ENCODE measurements around the gene CCDC107. TPM values are rescaled to one million over a fixed set of nuclear protein-coding genes. Genes with fewer than 3 reads are reported as not detected.

Gene CCDC107
- total and polyA plus RNA-seq, 2 of the 13 experiments (the other 11 are each of a cell fraction or from before 2014, with no cell fraction given), result 7.1 to 15.2 TPM

DNA sequence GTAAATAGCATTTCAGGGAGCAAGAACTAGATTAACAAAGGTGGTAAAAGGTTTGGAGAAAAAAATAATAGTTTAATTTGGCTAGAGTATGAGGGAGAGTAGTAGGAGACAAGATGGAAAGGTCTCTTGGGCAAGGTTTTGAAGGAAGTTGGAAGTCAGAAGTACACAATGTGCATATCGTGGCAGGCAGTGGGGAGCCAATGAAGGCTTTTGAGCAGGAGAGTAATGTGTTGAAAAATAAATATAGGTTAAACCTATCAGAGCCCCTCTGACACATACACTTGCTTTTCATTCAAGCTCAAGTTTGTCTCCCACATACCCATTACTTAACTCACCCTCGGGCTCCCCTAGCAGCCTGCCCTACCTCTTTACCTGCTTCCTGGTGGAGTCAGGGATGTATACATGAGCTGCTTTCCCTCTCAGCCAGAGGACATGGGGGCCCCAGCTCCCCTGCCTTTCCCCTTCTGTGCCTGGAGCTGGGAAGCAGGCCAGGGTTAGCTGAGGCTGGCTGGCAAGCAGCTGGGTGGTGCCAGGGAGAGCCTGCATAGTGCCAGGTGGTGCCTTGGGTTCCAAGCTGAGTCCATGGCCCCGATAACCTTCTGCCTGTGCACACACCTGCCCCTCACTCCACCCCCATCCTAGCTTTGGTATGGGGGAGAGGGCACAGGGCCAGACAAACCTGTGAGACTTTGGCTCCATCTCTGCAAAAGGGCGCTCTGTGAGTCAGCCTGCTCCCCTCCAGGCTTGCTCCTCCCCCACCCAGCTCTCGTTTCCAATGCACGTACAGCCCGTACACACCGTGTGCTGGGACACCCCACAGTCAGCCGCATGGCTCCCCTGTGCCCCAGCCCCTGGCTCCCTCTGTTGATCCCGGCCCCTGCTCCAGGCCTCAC lies 15.3 kb downstream of the CCDC107 start, which contains the start of gene CA9 (continued):
- TF ChIP-seq, protein P1, sequence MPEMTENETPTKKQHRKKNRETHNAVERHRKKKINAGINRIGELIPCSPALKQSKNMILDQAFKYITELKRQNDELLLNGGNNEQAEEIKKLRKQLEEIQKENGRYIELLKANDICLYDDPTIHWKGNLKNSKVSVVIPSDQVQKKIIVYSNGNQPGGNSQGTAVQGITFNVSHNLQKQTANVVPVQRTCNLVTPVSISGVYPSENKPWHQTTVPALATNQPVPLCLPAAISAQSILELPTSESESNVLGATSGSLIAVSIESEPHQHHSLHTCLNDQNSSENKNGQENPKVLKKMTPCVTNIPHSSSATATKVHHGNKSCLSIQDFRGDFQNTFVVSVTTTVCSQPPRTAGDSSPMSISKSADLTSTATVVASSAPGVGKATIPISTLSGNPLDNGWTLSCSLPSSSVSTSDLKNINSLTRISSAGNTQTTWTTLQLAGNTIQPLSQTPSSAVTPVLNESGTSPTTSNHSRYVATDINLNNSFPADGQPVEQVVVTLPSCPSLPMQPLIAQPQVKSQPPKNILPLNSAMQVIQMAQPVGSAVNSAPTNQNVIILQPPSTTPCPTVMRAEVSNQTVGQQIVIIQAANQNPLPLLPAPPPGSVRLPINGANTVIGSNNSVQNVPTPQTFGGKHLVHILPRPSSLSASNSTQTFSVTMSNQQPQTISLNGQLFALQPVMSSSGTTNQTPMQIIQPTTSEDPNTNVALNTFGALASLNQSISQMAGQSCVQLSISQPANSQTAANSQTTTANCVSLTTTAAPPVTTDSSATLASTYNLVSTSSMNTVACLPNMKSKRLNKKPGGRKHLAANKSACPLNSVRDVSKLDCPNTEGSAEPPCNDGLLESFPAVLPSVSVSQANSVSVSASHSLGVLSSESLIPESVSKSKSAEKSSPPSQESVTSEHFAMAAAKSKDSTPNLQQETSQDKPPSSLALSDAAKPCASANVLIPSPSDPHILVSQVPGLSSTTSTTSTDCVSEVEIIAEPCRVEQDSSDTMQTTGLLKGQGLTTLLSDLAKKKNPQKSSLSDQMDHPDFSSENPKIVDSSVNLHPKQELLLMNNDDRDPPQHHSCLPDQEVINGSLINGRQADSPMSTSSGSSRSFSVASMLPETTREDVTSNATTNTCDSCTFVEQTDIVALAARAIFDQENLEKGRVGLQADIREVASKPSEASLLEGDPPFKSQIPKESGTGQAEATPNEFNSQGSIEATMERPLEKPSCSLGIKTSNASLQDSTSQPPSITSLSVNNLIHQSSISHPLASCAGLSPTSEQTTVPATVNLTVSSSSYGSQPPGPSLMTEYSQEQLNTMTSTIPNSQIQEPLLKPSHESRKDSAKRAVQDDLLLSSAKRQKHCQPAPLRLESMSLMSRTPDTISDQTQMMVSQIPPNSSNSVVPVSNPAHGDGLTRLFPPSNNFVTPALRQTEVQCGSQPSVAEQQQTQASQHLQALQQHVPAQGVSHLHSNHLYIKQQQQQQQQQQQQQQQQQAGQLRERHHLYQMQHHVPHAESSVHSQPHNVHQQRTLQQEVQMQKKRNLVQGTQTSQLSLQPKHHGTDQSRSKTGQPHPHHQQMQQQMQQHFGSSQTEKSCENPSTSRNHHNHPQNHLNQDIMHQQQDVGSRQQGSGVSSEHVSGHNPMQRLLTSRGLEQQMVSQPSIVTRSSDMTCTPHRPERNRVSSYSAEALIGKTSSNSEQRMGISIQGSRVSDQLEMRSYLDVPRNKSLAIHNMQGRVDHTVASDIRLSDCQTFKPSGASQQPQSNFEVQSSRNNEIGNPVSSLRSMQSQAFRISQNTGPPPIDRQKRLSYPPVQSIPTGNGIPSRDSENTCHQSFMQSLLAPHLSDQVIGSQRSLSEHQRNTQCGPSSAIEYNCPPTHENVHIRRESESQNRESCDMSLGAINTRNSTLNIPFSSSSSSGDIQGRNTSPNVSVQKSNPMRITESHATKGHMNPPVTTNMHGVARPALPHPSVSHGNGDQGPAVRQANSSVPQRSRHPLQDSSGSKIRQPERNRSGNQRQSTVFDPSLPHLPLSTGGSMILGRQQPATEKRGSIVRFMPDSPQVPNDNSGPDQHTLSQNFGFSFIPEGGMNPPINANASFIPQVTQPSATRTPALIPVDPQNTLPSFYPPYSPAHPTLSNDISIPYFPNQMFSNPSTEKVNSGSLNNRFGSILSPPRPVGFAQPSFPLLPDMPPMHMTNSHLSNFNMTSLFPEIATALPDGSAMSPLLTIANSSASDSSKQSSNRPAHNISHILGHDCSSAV (CRISPR knock-in tag; IDR thresholded peaks at IDR 0.05; ENCODE audit: borderline replicate concordance), result no peak
- TF ChIP-seq JDP2 (CRISPR knock-in tag; IDR thresholded peaks at IDR 0.05; ENCODE audit: borderline replicate concordance) (no peak), ATAD3A (CRISPR knock-in tag; IDR thresholded peaks at IDR 0.05) (no peak), ZC3H13 (CRISPR knock-in tag; IDR thresholded peaks at IDR 0.05) (no peak), GPN1 (CRISPR knock-in tag; IDR thresholded peaks at IDR 0.05; ENCODE audit: borderline replicate concordance) (no peak), ZNF629 (CRISPR knock-in tag; conservative IDR thresholded peaks at IDR 0.05) (no peak), YEATS2 (CRISPR knock-in tag; IDR thresholded peaks at IDR 0.05; ENCODE audit: borderline replicate concordance) (no peak), HHEX (CRISPR knock-in tag; IDR thresholded peaks at IDR 0.05) (no peak), HOXA3 (CRISPR knock-in tag; IDR thresholded peaks at IDR 0.05) (peak; percentile 28; the same call in 1 of the 2 replicates), ZNF160 (CRISPR knock-in tag; IDR thresholded peaks at IDR 0.05) (no peak), ZNF790 (CRISPR knock-in tag; IDR thresholded peaks at IDR 0.05; ENCODE audit: borderline replicate concordance) (no peak)
- TF ChIP-seq, protein P2, sequence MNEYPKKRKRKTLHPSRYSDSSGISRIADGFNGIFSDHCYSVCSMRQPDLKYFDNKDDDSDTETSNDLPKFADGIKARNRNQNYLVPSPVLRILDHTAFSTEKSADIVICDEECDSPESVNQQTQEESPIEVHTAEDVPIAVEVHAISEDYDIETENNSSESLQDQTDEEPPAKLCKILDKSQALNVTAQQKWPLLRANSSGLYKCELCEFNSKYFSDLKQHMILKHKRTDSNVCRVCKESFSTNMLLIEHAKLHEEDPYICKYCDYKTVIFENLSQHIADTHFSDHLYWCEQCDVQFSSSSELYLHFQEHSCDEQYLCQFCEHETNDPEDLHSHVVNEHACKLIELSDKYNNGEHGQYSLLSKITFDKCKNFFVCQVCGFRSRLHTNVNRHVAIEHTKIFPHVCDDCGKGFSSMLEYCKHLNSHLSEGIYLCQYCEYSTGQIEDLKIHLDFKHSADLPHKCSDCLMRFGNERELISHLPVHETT (CRISPR knock-in tag; conservative IDR thresholded peaks at IDR 0.05), result no peak
- TF ChIP-seq, protein P3, sequence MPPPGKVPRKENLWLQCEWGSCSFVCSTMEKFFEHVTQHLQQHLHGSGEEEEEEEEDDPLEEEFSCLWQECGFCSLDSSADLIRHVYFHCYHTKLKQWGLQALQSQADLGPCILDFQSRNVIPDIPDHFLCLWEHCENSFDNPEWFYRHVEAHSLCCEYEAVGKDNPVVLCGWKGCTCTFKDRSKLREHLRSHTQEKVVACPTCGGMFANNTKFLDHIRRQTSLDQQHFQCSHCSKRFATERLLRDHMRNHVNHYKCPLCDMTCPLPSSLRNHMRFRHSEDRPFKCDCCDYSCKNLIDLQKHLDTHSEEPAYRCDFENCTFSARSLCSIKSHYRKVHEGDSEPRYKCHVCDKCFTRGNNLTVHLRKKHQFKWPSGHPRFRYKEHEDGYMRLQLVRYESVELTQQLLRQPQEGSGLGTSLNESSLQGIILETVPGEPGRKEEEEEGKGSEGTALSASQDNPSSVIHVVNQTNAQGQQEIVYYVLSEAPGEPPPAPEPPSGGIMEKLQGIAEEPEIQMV (CRISPR knock-in tag; IDR thresholded peaks at IDR 0.05; ENCODE audit: low read depth), result no peak
- TF ChIP-seq, protein P4, sequence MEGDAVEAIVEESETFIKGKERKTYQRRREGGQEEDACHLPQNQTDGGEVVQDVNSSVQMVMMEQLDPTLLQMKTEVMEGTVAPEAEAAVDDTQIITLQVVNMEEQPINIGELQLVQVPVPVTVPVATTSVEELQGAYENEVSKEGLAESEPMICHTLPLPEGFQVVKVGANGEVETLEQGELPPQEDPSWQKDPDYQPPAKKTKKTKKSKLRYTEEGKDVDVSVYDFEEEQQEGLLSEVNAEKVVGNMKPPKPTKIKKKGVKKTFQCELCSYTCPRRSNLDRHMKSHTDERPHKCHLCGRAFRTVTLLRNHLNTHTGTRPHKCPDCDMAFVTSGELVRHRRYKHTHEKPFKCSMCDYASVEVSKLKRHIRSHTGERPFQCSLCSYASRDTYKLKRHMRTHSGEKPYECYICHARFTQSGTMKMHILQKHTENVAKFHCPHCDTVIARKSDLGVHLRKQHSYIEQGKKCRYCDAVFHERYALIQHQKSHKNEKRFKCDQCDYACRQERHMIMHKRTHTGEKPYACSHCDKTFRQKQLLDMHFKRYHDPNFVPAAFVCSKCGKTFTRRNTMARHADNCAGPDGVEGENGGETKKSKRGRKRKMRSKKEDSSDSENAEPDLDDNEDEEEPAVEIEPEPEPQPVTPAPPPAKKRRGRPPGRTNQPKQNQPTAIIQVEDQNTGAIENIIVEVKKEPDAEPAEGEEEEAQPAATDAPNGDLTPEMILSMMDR (CRISPR knock-in tag; IDR thresholded peaks at IDR 0.05), result peak; percentile 13; the same call in 1 of the 2 replicates
- TF ChIP-seq, protein P5, sequence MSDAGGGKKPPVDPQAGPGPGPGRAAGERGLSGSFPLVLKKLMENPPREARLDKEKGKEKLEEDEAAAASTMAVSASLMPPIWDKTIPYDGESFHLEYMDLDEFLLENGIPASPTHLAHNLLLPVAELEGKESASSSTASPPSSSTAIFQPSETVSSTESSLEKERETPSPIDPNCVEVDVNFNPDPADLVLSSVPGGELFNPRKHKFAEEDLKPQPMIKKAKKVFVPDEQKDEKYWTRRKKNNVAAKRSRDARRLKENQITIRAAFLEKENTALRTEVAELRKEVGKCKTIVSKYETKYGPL (CRISPR knock-in tag; IDR thresholded peaks at IDR 0.05), result no peak
